HEK293 (cell line): ENCODE measurements around the gene FREM1.

Experiments
- CTCF ChIA-PET: fragments of 350-600 bp; formaldehyde crosslinking; extraction: SDS; loops from one replicate; lab custom pipeline; 2021; ENCODE audit warnings: antibody characterized with exemption; lab: Yijun Ruan, JAX
- POLR2A ChIA-PET: fragments of 300-600 bp; formaldehyde crosslinking; extraction: SDS; loops from one replicate; lab custom pipeline; 2020; ENCODE audit warnings: antibody characterized with exemption, inconsistent platforms; lab: Yijun Ruan, JAX
- H3K27ac ChIP-seq: fragments of 200-500 bp; sonication (Bioruptor generic); 2 replicates; pipeline ENCODE4 v1.5.1; 2014; ENCODE audit warnings: low read depth, low read length, control low read depth, inconsistent platforms; ENCODE audit errors: extremely low read depth
- H3K36me3 ChIP-seq, 2 experiments: fragments of 200-500 bp in 1 of 2; sonication (Bioruptor generic) in 1 of 2; 1 replicate in 1 of 2; 2 replicates in 1 of 2; pipeline ENCODE4 v1.5.1; 2014 to 2017; ENCODE audit warnings: inconsistent platforms in 2 of 2, low read length in 2 of 2; ENCODE audit not compliant: control insufficient read depth in 2 of 2, insufficient read depth in 1 of 2
- H3K4me1 ChIP-seq: fragments of 200-500 bp; sonication (Bioruptor generic); 2 replicates; pipeline ENCODE4 v1.5.1; 2014; ENCODE audit warnings: mild to moderate bottlenecking, low read length, inconsistent platforms; ENCODE audit not compliant: control insufficient read depth, insufficient read depth
- H3K4me3 ChIP-seq: 2 replicates; pipeline ENCODE4 v1.5.1; 2011; ENCODE audit warnings: low read depth, mild to moderate bottlenecking, control low read depth, low read length, moderate library complexity
- H3K9me3 ChIP-seq: fragments of 200-500 bp; sonication (Bioruptor generic); 2 replicates; pipeline ENCODE4 v1.5.1; 2014; ENCODE audit warnings: low read depth, low read length, inconsistent platforms; ENCODE audit not compliant: control insufficient read depth, insufficient read depth
- FEZF1 ChIP-seq: fragments of 450-650 bp; formaldehyde crosslinking; IDR thresholded peaks from 2 replicates; pipeline ENCODE4 v1.5.1; 2016; ENCODE audit warnings: missing biosample characterization, missing genetic modification characterization
- GFI1B ChIP-seq: fragments of 450-650 bp; formaldehyde crosslinking; IDR thresholded peaks from 2 replicates; pipeline ENCODE4 v1.5.1; 2016; ENCODE audit warnings: missing biosample characterization, missing genetic modification characterization
- KLF10 ChIP-seq: fragments of 450-650 bp; IDR thresholded peaks from 2 replicates; pipeline ENCODE4 v1.5.1; 2018; ENCODE audit warnings: missing biosample characterization, mild to moderate bottlenecking, missing genetic modification characterization
- SETDB1 ChIP-seq: IDR thresholded peaks from one replicate; pipeline ENCODE4 v1.6.1; 2017; ENCODE audit warnings: mild to moderate bottlenecking, low read length, moderate library complexity, mixed read lengths; ENCODE audit not compliant: insufficient read length
- ZBTB1 ChIP-seq: fragments of 450-650 bp; formaldehyde crosslinking; IDR thresholded peaks from 2 replicates; pipeline ENCODE4 v1.5.1; 2016; ENCODE audit warnings: missing biosample characterization, missing genetic modification characterization
- ZFHX2 ChIP-seq: fragments of 450-650 bp; formaldehyde crosslinking; conservative IDR thresholded peaks from 2 replicates; pipeline ENCODE4 v1.5.1; 2016; ENCODE audit warnings: missing biosample characterization, missing genetic modification characterization
- ZIC2 ChIP-seq: fragments of 450-650 bp; formaldehyde crosslinking; IDR thresholded peaks from 2 replicates; pipeline ENCODE4 v1.5.1; 2016; ENCODE audit warnings: missing biosample characterization, missing genetic modification characterization
- ZNF133 ChIP-seq: fragments of 450-650 bp; formaldehyde crosslinking; IDR thresholded peaks from 2 replicates; pipeline ENCODE4 v1.5.1; 2016; ENCODE audit warnings: missing biosample characterization, missing genetic modification characterization
- ZNF146 ChIP-seq: fragments of 450-650 bp; formaldehyde crosslinking; IDR thresholded peaks from 2 replicates; pipeline ENCODE4 v1.5.1; 2016; ENCODE audit warnings: missing biosample characterization, missing genetic modification characterization
- ZNF157 ChIP-seq: fragments of 450-650 bp; formaldehyde crosslinking; IDR thresholded peaks from 2 replicates; pipeline ENCODE4 v1.5.1; 2016; ENCODE audit warnings: missing biosample characterization, missing genetic modification characterization
- ZNF174 ChIP-seq: fragments of 450-650 bp; formaldehyde crosslinking; IDR thresholded peaks from 2 replicates; pipeline ENCODE4 v1.5.0; 2017; ENCODE audit warnings: missing biosample characterization, mild to moderate bottlenecking, missing genetic modification characterization
- ZNF175 ChIP-seq: fragments of 450-650 bp; formaldehyde crosslinking; IDR thresholded peaks from 2 replicates; pipeline ENCODE4 v1.5.1; 2016; ENCODE audit warnings: missing biosample characterization, missing genetic modification characterization
- ZNF335 ChIP-seq: fragments of 450-650 bp; formaldehyde crosslinking; conservative IDR thresholded peaks from 2 replicates; pipeline ENCODE4 v1.5.1; 2016; ENCODE audit warnings: missing biosample characterization, missing genetic modification characterization
- ZNF354C ChIP-seq: fragments of 450-650 bp; formaldehyde crosslinking; IDR thresholded peaks from 2 replicates; pipeline ENCODE4 v1.5.1; 2016; ENCODE audit warnings: missing biosample characterization, missing genetic modification characterization, low read depth, borderline replicate concordance
- ZNF426 ChIP-seq: fragments of 450-650 bp; formaldehyde crosslinking; IDR thresholded peaks from 2 replicates; pipeline ENCODE4 v1.5.1; 2017; ENCODE audit warnings: missing biosample characterization, missing genetic modification characterization, mild to moderate bottlenecking, inconsistent platforms, moderate library complexity
- ZNF530 ChIP-seq: fragments of 450-650 bp; formaldehyde crosslinking; IDR thresholded peaks from 2 replicates; pipeline ENCODE4 v1.5.1; 2016; ENCODE audit warnings: low read depth, missing biosample characterization, missing genetic modification characterization
- ZNF561 ChIP-seq: fragments of 450-650 bp; IDR thresholded peaks from 2 replicates; pipeline ENCODE4 v1.5.1; 2018; ENCODE audit warnings: missing biosample characterization, missing genetic modification characterization, borderline replicate concordance
- ZNF585B ChIP-seq: fragments of 450-650 bp; formaldehyde crosslinking; IDR thresholded peaks from 2 replicates; pipeline ENCODE4 v1.5.1; 2016; ENCODE audit warnings: missing biosample characterization, missing genetic modification characterization
- ZNF626 ChIP-seq: fragments of 450-650 bp; sonication (Bioruptor Pico); formaldehyde crosslinking; IDR thresholded peaks from 2 replicates; pipeline ENCODE4 v1.5.1; 2018; ENCODE audit warnings: missing biosample characterization, missing genetic modification characterization, inconsistent platforms
- ZNF629 ChIP-seq: fragments of 450-650 bp; formaldehyde crosslinking; IDR thresholded peaks from 2 replicates; pipeline ENCODE4 v1.5.1; 2017; ENCODE audit warnings: missing biosample characterization, missing genetic modification characterization
- ZNF654 ChIP-seq: fragments of 450-650 bp; formaldehyde crosslinking; IDR thresholded peaks from 2 replicates; pipeline ENCODE4 v1.5.1; 2016; ENCODE audit warnings: low read depth, missing biosample characterization, missing genetic modification characterization
- ZNF785 ChIP-seq: fragments of 450-650 bp; formaldehyde crosslinking; IDR thresholded peaks from 2 replicates; pipeline ENCODE4 v1.5.1; 2016; ENCODE audit warnings: missing biosample characterization, missing genetic modification characterization
- ZXDB ChIP-seq: fragments of 450-650 bp; formaldehyde crosslinking; IDR thresholded peaks from 2 replicates; pipeline ENCODE4 v1.5.1; 2016; ENCODE audit warnings: missing biosample characterization, missing genetic modification characterization
- TF ChIP-seq, protein P1 (sequence below): fragments of 450-650 bp; formaldehyde crosslinking; IDR thresholded peaks from 2 replicates; pipeline ENCODE4 v1.5.1; 2016; ENCODE audit warnings: missing biosample characterization, missing genetic modification characterization
- TF ChIP-seq, protein P2 (sequence below): fragments of 450-650 bp; formaldehyde crosslinking; IDR thresholded peaks from 2 replicates; pipeline ENCODE4 v1.5.1; 2017; ENCODE audit warnings: missing biosample characterization, missing genetic modification characterization
- TF ChIP-seq, protein P3 (sequence below): IDR thresholded peaks from 2 replicates; pipeline ENCODE4 v1.6.1; 2011; ENCODE audit warnings: mild to moderate bottlenecking, low read depth, low read length, borderline replicate concordance

FREM1 gene

DNA sequence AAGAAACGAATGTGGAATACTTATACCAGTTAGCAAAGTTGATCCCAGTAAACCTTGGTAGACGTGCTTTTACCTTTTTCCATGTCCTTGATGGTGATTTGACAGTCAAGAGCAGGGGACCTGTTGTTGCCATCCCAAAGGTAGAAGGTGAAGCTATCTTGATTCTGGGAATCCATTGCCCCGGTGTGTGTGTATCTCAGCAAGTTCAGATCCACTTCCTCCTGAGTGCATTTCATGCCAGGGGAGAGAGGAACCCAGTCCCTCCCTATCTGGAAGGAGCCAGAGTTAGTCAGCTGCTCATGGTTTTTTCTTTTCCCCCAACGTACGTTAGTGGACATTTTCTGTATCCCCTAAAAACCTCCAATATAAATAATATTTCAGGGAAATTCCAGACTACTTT is 121.4 kb downstream of the FREM1 start (continued):
- TF ChIP-seq ZXDB (tag by site-specific recombination) (no peak), GFI1B (tag by site-specific recombination) (no peak)

DNA sequence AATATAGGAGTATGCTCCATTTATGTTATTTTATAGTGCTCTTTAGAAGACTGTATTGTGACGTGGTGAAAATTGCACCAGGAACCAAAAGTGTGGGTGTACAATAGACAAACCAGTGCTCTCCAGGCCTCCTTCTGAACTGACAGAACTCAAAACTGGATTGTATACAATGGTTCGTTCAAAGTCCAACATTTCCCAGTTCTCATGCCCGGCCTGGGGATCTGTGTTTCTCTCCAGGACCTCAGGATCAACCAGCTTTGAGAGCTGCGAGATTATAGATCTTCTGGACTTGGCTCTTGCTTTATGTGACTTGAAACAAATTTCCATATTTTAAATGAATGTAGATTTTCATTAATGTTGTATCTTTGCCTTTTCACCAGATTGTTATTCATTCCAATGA is 126.9 kb downstream of the FREM1 start:
- H3K9me3 ChIP-seq: no peaks in the 10 kb centered on the region
- H3K27ac ChIP-seq: no peak overlapping the region
- H3K4me1 ChIP-seq: no peaks in the 10 kb centered on the region
- CTCF ChIA-PET: interaction anchor here (0.6 to 0.7 kb wide), 2 partner anchors 23 to 335 kb away, joined by 3 read pairs; no protein-coding TSS in a partner anchor
- TF ChIP-seq ZNF585B (tag by site-specific recombination) (no peak), ZNF175 (tag by site-specific recombination) (no peak), ZXDB (tag by site-specific recombination) (no peak), ZNF626 (no peak), ZNF174 (no peak), ZNF133 (tag by site-specific recombination) (no peak), ZFHX2 (tag by site-specific recombination) (no peak)
- TF ChIP-seq, protein P1, sequence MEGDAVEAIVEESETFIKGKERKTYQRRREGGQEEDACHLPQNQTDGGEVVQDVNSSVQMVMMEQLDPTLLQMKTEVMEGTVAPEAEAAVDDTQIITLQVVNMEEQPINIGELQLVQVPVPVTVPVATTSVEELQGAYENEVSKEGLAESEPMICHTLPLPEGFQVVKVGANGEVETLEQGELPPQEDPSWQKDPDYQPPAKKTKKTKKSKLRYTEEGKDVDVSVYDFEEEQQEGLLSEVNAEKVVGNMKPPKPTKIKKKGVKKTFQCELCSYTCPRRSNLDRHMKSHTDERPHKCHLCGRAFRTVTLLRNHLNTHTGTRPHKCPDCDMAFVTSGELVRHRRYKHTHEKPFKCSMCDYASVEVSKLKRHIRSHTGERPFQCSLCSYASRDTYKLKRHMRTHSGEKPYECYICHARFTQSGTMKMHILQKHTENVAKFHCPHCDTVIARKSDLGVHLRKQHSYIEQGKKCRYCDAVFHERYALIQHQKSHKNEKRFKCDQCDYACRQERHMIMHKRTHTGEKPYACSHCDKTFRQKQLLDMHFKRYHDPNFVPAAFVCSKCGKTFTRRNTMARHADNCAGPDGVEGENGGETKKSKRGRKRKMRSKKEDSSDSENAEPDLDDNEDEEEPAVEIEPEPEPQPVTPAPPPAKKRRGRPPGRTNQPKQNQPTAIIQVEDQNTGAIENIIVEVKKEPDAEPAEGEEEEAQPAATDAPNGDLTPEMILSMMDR (tag by site-specific recombination): no peak
- H3K36me3 ChIP-seq: no peaks in the 10 kb centered on the region
- no peak overlapping the region for H3K4me3 ChIP-seq
- POLR2A ChIA-PET: interaction anchor here (0.6 kb wide), 1 partner anchor 73 kb away, joined by 4 read pairs; no protein-coding TSS in a partner anchor

DNA sequence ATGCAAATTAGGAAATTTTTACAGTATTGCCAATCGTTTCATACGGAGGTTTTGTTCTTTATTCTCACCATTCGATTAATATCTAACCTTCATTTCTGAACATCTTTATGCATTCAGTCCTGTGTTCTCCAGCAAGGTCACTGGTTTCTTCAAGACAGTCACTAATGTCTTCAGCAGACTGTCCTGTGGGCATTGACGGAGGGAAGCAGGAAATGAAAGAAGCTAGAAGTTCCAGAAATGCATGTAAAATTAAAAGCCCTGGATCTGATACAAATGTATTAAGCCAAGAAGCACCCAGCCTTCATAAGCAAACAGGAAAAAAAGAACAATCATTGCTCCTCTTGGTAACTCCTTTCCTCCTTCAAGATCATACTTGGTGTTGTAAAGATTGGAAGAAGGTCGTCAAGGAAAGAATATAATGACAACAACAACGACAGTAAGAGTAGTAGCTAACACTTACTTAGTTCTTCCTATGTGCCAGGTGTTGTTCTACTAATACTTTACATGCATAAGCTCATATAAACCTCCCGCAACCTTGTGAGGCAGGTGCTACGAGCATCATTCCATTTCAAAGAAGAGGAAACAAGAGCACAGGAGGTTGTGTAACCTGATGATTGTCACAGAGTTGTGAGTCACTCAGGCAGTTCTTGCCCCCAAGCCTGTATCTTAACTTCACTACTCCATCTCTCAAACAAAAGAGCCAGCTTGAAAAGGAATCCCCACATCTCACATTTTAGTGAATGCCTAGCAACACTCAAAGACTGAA is 127.8 kb downstream of the FREM1 start:
- CTCF ChIA-PET: interaction anchor here (0.8 kb wide), 1 partner anchor 14 kb away, joined by 9 read pairs; no protein-coding TSS in a partner anchor
- TF ChIP-seq SETDB1 (no peak), ZNF530 (tag by site-specific recombination) (no peak), ZNF354C (no peak), FEZF1 (tag by site-specific recombination) (no peak), ZNF626 (no peak), ZNF654 (tag by site-specific recombination) (no peak), ZNF146 (tag by site-specific recombination) (no peak)

DNA sequence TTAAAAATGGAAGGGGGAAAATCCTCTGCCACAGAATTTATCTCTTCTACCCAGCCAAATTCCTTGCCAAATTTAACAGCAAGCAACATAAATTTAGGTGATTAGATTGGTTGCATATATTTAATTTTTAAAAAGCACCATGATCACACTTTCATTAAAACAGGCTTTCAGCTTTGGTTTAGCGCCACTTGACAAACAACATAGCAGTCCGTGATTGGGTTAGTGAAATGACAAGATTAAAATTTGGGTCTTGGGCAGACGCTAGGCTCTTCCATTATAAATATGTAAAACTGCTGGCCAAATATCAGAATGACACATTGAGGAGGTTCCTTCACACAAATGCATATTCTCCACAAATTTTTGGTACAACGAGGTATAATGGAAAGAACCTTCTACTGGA is 129.5 kb downstream of the FREM1 start:
- H3K9me3 ChIP-seq: no peaks in the 10 kb centered on the region
- H3K4me3 ChIP-seq: no peak overlapping the region
- ChIA-PET POLR2A (no interaction called here), CTCF (interaction anchor here (0.6 to 2.6 kb wide), 4 partner anchors 8 to 919 kb away, joined by 3 to 18 read pairs (median 3); no protein-coding TSS in a partner anchor)
- peaks cover 0 to 3% of the 10 kb centered on the region in 2 experiments; a peak in 1 of 3 replicates for H3K36me3 ChIP-seq
- no peaks in the 10 kb centered on the region for H3K4me1 ChIP-seq
- H3K27ac ChIP-seq: no peak overlapping the region
- TF ChIP-seq, protein P2, sequence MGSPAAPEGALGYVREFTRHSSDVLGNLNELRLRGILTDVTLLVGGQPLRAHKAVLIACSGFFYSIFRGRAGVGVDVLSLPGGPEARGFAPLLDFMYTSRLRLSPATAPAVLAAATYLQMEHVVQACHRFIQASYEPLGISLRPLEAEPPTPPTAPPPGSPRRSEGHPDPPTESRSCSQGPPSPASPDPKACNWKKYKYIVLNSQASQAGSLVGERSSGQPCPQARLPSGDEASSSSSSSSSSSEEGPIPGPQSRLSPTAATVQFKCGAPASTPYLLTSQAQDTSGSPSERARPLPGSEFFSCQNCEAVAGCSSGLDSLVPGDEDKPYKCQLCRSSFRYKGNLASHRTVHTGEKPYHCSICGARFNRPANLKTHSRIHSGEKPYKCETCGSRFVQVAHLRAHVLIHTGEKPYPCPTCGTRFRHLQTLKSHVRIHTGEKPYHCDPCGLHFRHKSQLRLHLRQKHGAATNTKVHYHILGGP: no peak
- TF ChIP-seq KLF10 (tag by site-specific recombination): no peak
- TF ChIP-seq ZNF561: no peak
- no peak for TF ChIP-seq ZNF785 (tag by site-specific recombination)
- TF ChIP-seq ZNF426: no peak
- no peak for TF ChIP-seq ZNF629 (tag by site-specific recombination)
- no peak for TF ChIP-seq ZBTB1 (tag by site-specific recombination)
- no peak for TF ChIP-seq ZNF585B (tag by site-specific recombination)
- no peak for TF ChIP-seq ZNF335
- TF ChIP-seq ZNF157 (tag by site-specific recombination): no peak
- no peak for TF ChIP-seq ZIC2
- TF ChIP-seq, protein P3, sequence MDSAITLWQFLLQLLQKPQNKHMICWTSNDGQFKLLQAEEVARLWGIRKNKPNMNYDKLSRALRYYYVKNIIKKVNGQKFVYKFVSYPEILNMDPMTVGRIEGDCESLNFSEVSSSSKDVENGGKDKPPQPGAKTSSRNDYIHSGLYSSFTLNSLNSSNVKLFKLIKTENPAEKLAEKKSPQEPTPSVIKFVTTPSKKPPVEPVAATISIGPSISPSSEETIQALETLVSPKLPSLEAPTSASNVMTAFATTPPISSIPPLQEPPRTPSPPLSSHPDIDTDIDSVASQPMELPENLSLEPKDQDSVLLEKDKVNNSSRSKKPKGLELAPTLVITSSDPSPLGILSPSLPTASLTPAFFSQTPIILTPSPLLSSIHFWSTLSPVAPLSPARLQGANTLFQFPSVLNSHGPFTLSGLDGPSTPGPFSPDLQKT: no peak

More for the DNA sequence above, 127.8 kb downstream of the FREM1 start:
- Histone ChIP-seq H3K4me3 (no peak overlapping the region), H3K9me3 (no peaks in the 10 kb centered on the region), H3K36me3 (no peaks in the 10 kb centered on the region), H3K27ac (no peak overlapping the region), H3K4me1 (no peaks in the 10 kb centered on the region)
- POLR2A ChIA-PET: no interaction called here
